Dermis microvascular lymphatic vessel endothelial cell (primary cell): ENCODE measurements around the gene TAS2R30. TPM values are rescaled to one million over a fixed set of nuclear protein-coding genes. Genes with fewer than 3 reads are reported as not detected.
A peak's percentile ranks its signal among the peaks of the same experiment; 100 is the strongest.

Experiments
- DNase-seq, 2 donors: peaks; one replicate each; pipeline versions ENCODE4 v3.0.0 to v3.0.0-alpha.2; 2010; ENCODE audit warnings: low read depth in 2 of 2
- total RNA-seq: library from RNA; depleted of rRNA; stranded (reverse); fragments of >200 nt; gene quantifications from 2 replicates; pipeline ENCODE4 v1.2.1, GENCODE V29; 2014

The TAS2R30 gene, protein sequence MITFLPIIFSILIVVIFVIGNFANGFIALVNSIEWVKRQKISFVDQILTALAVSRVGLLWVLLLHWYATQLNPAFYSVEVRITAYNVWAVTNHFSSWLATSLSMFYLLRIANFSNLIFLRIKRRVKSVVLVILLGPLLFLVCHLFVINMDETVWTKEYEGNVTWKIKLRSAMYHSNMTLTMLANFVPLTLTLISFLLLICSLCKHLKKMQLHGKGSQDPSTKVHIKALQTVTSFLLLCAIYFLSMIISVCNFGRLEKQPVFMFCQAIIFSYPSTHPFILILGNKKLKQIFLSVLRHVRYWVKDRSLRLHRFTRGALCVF
- 1.3 and 2.0 TPM in 2 replicates for total RNA-seq

DNA sequence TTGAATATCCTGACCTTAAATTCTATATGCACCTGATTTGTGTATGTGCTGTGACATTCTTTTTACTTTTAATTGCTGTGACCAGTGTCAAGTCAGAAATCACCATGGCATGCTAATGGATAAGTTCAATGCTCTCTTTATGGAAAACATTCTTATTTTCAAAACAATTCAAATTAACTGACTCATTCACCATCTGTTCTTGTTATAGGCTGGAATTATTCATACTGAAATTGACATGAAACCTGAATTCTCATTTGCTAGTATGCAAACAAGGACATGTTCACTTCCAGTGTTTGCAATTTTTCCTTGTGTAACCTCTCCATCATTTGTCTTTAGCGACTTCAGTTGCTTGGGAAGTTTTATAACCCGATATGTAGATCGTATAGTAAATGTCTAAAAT lies at the start of gene TAS2R30:
Gene TAS2R30, minus strand, starts transcription at position 340 of the 400 bp plus-strand sequence. CDS start 400 bp downstream, outside the sequence.
- DNase-seq: no peak

DNA sequence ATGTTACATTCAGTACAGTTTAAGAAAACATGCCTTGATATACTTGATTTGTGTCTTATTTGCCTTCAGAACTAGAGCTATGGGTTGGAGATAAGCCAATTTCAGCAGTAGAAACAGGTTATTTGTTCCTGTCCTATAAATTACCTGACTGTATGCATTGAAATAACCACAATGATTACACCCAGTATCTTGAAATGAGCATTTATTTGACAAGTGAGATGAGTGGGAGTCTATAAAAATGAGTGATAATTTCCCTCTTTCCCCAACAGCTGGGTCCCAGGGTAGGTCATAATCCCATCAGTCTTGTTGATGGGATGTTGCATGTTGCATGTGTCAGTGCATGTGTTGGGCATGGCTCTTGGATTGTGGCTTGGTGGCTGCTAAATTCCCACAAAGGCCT lies 48.6 kb upstream of the TAS2R30 start:
- no peak for DNase-seq

DNA sequence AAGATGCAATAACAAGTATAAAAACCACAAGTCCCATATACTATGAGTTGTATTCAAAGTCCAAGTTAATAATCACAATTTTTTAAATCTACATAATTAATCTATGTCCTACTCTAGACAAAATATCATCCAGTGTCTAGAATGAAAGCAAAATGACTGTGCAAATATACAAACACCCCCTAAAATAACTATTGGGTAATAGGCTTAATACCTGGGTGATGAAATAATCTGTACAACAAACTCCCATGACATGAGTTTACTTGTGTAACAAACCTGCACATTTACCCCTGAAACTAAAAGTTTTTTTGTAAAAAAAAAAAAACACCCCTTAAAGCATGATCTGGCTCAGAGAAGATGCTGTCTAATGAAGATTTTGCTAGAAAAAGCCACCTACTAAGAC lies 48.1 kb upstream of the TAS2R30 start:
- no peak for DNase-seq

DNA sequence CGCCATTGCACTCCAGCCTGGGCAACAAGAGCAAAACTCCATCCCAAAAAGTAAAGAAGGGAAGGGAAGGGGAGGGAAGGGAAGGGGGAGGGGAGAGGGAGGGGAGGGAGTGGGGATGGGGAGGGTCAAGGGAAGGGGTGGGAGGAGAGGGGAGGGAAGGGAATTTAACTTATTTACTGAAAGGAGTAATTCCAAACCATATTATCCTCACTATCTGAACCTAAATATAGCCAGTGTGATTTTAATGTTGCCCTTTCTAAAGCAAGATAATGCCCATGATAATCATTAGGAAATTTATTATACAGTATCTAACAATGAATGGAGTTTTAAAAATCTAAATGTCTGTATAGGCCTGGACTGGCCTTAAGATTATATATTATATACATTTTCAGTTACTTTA lies 43.8 kb upstream of the TAS2R30 start:
- DNase-seq: no peak

DNA sequence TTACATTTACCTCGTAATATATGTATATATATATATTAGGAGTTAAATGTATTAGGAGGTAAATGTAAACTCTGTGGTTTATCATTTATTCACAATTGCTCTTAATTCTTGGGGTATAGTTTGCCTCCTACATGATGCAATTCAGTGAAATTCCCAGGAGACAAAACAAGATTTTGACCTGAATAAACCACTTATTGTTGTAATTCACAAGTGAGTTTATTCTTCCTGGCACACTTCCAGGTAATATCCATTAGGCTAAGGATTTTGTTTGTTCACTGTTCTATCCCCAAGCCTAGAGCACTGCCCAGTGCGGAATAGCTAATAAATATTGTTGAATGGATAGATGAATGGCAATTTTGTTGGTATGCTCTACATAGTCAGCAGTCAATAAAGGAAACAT lies 39.6 kb upstream of the TAS2R30 start:
- DNase-seq: peak in 1 of 2 donors; percentile 4

DNA sequence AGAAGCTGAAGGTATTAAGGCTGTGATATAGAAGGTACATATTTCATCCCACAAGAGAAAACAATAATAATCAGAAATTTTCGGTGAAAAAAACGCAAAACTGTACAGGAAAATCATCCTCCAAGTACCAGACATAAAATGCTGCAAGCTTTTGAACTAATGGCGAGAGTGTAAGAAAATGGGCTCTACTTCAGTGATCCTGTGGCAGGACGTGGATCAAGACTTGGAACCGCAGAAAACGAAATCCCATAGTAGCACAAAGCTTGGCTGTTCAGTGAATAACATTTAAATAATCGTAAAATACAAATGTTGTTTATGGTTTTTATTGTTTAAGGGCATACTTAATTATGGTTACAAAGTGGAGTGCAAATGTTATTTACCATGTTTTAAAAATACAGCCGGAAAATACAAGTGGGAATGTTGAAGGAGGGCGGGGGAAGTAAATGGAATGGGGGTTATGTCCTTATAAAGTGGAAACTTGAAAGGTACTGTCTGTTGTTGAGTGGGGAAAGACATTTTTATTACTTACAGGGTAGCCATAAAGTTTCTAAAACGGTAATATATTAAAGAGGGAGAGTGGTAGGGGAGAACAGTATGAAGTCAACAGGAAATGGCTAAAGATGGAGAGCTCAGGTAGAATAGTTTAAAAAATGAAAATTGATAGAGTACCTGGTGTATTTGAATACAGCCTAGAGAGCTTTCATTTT lies 37.7 kb upstream of the TAS2R30 start:
- DNase-seq: peak; percentile 2 to 31

DNA sequence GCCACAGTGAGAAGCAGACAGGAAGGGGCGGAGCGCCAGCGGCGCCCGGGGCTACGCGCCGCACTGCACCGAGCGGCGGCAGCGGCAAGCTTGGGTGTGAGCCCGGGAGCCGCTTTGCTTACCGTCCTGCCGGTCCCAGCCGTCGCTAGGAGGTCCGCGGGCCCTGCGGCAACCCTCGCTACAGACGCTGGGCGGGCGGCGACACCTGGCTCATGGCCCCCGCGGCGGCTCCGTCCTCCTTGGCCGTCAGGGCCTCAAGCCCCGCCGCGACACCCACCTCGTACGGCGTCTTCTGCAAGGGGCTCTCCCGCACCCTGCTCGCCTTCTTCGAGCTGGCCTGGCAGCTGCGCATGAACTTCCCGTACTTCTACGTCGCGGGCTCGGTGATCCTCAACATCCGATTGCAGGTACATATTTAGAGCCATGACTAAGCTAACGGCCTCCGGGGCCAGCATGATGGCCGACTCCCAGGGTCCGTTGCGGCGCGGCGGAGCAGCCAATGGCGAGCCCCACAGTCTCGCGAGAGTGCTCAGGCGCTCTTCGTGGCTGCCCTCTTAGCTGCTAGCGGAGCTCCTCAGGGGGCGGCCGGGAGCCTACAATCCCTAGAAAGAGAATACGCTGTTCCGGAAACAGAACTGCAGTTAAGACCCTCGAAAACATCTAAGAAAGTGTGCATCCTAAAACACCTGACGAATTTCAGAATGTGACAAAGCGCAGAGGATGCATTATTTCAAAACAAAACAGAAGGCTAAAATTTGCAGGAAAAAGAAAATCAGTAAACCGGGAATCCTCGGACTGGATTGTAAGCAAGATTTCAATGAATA lies 36.9 kb upstream of the TAS2R30 start, which contains the start of gene SMIM10L1:
Gene SMIM10L1, plus strand, starts transcription at position 50 of the 824 bp plus-strand sequence. Its CDS starts 163 bp downstream, at position 213.
- DNase-seq: peak; percentile 87 to 97

DNA sequence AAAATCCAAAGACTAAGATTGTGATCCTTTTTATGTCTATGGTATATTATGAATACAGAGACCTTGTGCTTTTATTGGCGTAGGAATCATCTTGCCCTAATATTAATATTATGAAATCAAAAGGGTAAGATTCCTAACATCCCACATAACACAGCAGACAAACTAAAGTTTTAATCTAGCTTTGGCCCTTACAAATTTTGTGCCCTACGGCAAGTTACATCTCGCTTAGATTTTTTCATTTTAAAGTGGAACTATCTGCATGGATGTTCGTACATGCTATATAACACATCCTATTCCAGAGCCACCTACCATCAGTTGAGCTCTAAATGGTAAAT lies 36.3 kb upstream of the TAS2R30 start:
- no peak for DNase-seq

DNA sequence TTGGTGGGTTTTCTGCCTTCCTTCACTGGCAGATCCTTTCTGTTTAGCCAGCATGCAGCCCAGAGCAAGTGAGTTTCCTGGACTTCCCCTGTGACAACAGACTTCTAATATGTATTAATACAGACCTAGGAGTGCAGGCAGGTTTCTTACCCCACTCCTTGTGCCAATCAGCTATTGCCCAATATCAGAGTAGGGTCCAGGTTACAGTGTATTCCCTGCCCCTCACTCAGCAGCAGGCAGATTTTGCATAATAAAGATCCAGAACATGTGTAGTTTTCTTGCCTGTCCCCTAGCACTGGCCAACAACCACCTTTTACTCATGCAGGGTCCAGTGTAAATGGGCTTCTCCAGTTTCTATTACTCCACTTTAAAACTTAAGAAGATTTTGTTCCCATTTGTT lies 31.9 kb upstream of the TAS2R30 start:
- DNase-seq: no peak

DNA sequence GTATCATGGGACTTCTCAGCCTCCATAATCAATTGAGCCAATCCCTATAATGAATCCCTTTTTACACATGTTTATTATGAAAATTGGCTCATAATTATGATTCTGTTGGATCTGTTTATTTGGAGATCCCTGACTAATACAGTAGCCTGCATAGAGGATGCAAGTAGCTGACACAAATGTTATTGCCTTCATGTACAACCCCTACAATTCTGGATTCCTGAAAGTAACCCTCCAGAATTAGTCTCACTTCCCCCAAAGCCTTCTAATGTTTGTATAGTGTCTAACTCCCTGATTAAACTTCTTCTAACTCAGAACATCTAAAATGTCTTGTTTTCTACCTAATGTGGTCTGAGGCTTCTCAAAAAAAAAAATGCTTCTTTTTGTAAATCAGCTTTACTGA lies 29.9 kb upstream of the TAS2R30 start:
- DNase-seq: no peak

DNA sequence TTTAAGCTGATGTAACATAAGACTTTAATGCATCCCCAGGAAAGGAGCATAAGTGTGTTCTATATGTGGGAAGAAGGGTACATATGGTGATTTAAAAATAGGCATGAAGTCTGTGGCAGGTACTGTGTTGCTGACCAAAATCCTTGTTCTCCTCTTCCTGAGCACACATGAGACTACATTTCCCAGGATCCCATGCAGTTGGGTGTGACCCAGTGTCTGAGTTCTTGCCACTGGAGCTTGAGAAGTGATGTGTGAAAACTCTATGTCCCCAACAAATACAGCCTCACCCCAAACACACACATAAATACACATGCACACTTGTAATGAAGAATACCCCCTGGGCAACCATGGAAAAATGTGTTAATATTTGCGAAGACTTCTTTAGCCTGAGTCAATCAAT lies 28.1 kb upstream of the TAS2R30 start:
- no peak for DNase-seq

DNA sequence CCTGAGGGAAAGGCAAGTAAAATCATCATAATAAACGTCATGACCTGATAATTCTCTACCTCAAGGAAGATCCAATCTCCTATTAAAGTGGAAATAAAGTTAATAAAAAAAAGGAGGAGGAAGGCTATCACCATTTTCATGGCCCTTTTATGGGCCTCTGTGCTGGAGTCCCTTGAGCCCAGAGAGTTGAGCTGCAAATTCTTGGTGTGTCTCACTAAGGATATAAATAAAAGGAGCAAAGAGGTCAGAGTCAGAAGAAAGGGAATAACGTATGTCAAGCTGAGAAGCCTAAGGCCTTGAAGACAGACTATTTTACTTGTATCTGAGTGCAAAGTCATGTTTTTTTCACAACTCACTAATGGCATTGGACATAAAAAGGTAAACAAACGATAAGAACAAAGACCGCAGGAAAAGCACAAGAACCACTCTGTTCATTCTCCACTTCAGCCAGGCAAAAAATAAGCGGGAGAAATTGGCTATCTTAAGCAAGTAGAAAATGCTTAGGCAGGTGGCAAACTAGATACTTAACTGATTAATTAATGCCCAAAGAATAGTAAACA lies 24.5 kb upstream of the TAS2R30 start:
- no peak for DNase-seq

DNA sequence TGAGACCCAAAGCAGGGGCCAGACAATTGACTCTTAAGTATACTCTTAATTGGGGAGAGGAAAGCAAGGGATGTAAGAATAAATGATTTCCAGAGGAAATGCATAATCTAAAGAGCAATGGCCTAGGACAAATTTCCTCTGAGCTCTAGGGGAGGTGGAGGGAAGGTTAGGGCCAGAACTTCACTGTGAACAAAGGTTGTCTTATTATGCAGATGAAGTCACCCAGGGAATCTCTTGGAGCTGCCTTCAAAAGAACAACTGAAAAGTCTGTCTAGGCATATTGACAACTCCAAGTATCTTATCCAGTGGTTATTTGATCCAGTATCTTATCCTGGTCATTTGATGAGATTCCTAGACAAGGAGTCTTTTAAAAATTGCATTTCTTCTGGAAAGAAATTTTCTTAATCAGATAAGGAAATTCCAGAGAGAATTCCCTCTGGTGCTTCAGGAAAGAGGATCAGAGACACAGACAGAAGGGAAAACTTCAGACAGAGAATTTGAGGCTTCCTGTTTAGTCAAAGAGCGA lies 20.0 kb upstream of the TAS2R30 start:
- DNase-seq: no peak

DNA sequence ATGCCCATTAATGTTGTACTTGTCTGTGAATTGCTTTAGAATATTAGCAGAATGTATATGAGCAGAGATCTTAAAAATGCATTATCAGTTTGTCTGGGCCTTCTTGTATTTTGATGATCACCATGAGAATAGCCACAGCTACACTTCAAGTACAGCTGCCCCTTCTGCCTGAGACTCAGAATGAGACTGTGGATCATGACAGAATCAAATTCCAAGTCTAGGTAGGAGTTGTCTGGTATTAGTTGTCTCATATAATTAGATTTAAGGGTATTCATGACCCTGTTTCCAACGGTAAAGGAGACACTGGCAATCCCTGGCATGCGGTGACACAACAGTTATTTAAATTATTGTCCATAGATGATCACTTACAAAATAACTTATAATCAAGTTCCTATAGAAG lies 18.3 kb upstream of the TAS2R30 start:
- DNase-seq: no peak

DNA sequence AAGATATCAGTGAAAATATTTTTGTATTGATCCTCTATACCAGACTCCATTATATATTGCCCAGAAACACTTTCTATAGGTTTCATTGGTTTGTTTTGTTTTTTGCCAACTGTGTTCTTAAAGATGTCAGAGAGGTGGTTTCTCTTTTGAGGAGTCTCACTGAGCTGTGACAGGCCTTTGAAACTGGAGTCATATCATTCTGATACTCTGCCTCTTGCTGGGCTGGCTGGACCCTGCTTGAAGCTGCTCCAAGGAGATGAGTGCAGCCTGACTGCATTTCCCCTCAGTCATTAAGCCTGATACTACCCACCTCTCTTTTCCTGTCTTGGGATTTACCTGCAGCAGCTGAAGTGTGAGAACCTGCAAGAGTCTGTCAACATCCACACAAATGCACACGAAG lies 16.4 kb upstream of the TAS2R30 start:
- no peak for DNase-seq

DNA sequence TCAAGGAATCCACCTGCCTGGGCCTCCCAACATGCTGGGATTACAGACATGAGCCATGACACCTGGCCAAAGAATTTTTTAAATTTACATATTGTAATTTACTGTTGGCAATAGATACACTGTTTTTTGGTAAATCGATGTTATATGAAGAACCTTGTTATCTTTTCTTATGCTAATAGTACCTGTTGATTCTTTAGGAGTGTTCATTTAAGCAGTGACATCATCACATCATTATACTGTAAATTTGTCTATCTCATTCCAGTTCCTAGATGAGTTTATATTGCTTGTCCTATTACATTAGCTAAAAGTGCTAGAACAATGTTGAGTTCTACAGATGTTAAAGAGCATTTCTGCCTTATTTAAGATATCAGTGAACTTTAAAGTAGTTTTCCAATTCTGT lies 13.0 kb upstream of the TAS2R30 start:
- DNase-seq: no peak

DNA sequence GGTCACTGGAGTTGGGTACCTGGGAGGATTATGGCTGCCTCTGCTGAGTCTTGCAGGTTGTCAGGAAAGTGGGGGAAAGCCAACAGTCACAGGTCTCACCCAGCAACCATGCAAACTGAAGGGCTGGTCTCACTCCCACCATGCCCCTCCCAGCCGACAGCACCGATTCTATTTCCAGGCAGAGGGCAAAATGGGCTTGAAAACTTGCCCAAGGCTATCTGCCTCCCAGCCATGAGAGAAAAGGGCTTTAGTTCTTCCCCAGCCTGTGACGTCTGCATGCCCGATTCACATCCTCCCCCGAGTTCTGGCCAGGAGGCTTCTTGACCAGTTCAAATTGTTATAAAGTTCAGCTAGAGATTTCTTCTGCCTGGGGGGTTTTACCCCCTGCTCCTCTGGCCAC lies 9.9 kb upstream of the TAS2R30 start:
- no peak for DNase-seq

DNA sequence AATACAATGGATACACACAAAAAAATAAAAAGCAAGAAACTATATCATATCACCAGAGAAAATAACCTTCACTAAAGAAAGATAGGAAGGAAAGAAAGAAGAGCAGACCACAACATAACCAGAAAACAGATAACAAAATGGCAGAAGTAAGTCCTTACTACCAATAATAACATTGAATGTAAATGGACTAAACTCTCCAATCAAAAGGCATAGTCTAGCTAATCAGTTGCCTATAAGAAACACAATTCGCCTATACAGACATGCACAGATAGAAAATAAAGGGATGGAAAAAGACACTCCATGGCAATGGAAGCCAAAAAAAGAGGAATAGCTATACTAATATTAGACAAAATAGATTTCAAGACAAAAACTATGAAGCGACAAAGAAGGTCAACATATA lies 8.9 kb upstream of the TAS2R30 start:
- DNase-seq: no peak

DNA sequence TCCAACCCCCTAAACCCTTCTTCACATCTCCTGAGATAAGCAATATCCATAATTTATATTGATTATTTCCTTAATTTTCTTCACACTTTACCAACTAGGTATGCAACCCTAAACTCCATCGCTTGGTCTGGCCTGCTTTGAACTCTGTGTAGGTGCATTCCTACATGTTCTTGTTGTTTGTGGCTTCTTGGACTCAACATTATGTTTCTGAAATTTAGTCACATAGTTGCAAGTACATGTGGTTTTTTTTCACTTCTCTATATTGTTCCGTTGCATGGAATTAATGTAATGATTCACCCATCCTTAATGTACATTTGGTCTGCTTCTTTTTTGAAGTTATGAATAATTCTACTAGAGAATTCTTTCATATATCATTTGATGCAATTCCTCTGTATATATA lies 1.6 kb upstream of the TAS2R30 start:
- no peak for DNase-seq

DNA sequence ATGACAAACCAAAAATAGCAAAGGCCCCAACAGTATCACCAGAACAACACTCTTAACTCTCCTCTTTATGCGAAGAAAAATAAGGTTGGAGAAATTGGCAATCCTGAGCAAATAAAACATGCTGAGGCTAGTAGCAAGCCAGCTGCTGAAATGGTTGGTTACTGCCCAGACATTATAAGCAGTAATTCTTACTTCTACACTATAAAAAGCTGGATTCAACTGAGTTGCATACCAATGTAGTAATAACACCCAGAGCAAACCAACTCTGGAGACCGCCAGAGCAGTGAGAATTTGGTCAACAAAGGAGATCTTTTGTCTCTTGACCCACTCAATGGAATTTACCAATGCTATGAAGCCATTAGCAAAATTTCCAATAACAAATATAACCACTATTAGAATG lies 628 bp downstream of the TAS2R30 start:
- DNase-seq: no peak

DNA sequence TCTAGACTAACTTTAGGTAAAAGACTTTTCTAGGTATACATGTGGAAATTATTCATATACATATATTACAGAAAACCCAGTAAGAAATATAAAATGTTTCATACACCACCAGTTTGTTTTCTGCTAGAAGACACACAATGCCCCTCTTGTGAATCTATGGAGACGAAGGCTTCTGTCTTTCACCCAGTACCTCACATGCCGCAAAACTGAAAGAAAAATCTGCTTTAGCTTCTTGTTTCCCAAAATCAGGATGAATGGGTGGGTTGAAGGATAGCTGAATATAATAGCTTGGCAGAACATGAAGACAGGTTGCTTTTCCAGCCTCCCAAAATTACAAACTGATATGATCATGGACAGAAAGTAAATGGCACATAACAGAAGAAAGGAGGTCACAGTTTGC lies 1.3 kb downstream of the TAS2R30 start:
- no peak for DNase-seq

DNA sequence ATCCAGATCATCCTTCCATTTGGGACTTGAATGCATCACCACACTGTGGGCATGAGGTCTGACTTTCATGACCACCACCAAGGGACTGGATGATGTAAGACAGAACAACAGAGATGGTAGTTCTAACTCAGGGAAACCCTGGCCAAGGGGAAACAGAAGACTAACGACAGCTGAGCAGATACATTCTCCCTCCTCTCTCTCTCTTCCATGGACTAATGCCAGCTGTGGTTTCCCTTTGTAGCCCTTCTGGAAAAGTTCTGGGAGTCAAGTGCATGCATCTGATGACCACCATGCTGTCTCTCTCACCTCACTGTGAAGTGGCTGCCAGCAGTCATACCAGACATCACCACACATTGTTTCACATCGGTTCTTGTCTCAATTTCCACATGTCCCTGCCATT lies 3.4 kb downstream of the TAS2R30 start:
- peak in 1 of 2 donors; percentile 49 for DNase-seq
